Measurements from ENCODE around the gene PEA15. TPM values are rescaled to one million over a fixed set of nuclear protein-coding genes. Genes with fewer than 3 reads are reported as not detected.

PEA15 gene
- total and polyA plus RNA-seq, 10 of the 15 experiments (the other 5 are each of a cell fraction or from before 2014, with no cell fraction given): 15.1 to 269 (median 65.6) TPM

DNA sequence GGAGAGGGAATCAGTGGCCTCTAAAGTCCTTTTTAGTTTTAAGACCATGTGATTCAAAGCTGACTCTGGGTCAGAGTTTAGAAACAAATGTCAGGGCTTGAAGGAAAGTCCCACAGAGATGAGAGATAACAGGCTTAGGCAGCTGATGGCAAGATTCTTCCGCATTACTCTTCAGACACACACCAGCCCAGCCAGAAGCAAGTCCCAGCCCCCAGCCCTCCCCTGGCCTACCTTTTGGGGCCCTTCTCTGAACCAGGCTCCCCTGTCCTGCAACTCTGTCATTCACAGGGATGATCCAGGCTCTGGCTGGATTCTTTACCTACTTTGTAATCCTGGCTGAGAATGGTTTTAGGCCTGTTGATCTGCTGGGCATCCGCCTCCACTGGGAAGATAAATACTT lies 28.0 kb upstream of the PEA15 start:
- POLR2A ChIA-PET: no interaction called here
- no peaks in the 10 kb centered on the region; a peak in 2 of 4 replicates for H3K27me3 ChIP-seq (replicated peaks in 1 of 2; ENCODE audit: control insufficient read depth in 2 of 2, insufficient read depth in 2 of 2, low read length in 1 of 2)
- TF ChIP-seq RFX5 (IDR thresholded peaks at IDR 0.05; ENCODE audit: low read depth, low read length) (no peak), RAD51 (IDR thresholded peaks at IDR 0.05) (0 out of 2 replicates have a peak, but pooled peaks have one; percentile 22), ZNF687 (IDR thresholded peaks at IDR 0.05) (peak; percentile 55; the same call in 1 of the 2 replicates), POLR2A (IDR thresholded peaks at IDR 0.05; ENCODE audit: low read depth, low read length) (0 out of 2 replicates have a peak, but pooled peaks have one; percentile 25)
- SMC1A ChIA-PET (ENCODE audit: uncharacterized antibody, unreplicated experiment): interaction anchor here (1.1 to 1.3 kb wide), 2 partner anchors 13 to 75 kb away, joined by 3 to 4 read pairs; partner anchors contain the start of gene CASQ1
- DNase-seq (ENCODE audit: low read depth, low spot score) (no peak), ATAC-seq (peak; percentile 68), FAIRE-seq (no peak)
- no peak overlapping the region for H3K4me3 ChIP-seq
- 64% methylated on average over 2 of the region's 2 CpGs for WGBS (ENCODE audit: insufficient coverage, insufficient replicate concordance, low lambda C conversion rate, missing lambda C conversion rate)
- in situ Hi-C loops (cut with MboI): no loop called here
- H3K9ac ChIP-seq (ENCODE audit: control insufficient read depth, insufficient read depth, low read length): no peak overlapping the region
- H3K36me3 ChIP-seq (ENCODE audit: control insufficient read depth in 2 of 2, insufficient read depth in 2 of 2, low read length in 1 of 2): no peaks in the 10 kb centered on the region
- no peaks in the 10 kb centered on the region; the same call in 1 of the 2 replicates for H3K4me1 ChIP-seq (ENCODE audit: control insufficient read depth, insufficient read depth, low read length)
- no peaks in the 10 kb centered on the region for H3K79me2 ChIP-seq (ENCODE audit: control insufficient read depth, insufficient read depth, low read length)
- H4K20me1 ChIP-seq (ENCODE audit: control insufficient read depth, insufficient read depth): no peaks in the 10 kb centered on the region
- no TSS peak for BruUV-seq (replicated peaks)
- intact Hi-C loops (cut with micrococcal nuclease; ENCODE audit: unreplicated experiment): no loop called here
- no peak overlapping the region for H3K4me2 ChIP-seq (ENCODE audit: control insufficient read depth, insufficient read depth)
- RAD21 ChIA-PET (ENCODE audit: unreplicated experiment): interaction anchor here (0.9 to 1.7 kb wide), 2 partner anchors 8 to 15 kb away, joined by 3 to 4 read pairs; no protein-coding TSS in a partner anchor
- H3K9me3 ChIP-seq (replicated peaks; ENCODE audit: control insufficient read depth, insufficient read depth, low read length): no peaks in the 10 kb centered on the region
- no peak overlapping the region for H3K27ac ChIP-seq (ENCODE audit: control insufficient read depth, insufficient read depth)
- no peak overlapping the region; the same call in 1 of the 2 replicates for H2AFZ ChIP-seq (ENCODE audit: control insufficient read depth, low read depth, low read length)
- CTCF ChIA-PET: interaction anchor here (1.0 to 1.5 kb wide), 3 partner anchors 15 to 75 kb away, joined by 4 to 6 read pairs (median 5); no protein-coding TSS in a partner anchor

Measured in GM12878 (cell line).